Glutamatergic neuron (in vitro differentiated cells): ENCODE measurements around the gene PCDHB15. TPM values are rescaled to one million over a fixed set of nuclear protein-coding genes. Genes with fewer than 3 reads are reported as not detected.

Experiments used
- DNase-seq: peaks from one replicate; pipeline ENCODE4 v3.0.0; 2022
- H3K27ac Mint-ChIP-seq: one replicate; pipeline ENCODE4 v1.8.0; 2020; ENCODE audit warnings: mild to moderate bottlenecking, mixed read lengths, inconsistent platforms; ENCODE audit not compliant: unreplicated experiment
- H3K27me3 Mint-ChIP-seq: one replicate; pipeline ENCODE4 v1.8.0; 2020; ENCODE audit warnings: mild to moderate bottlenecking, moderate library complexity, mixed read lengths, inconsistent platforms; ENCODE audit not compliant: unreplicated experiment
- H3K36me3 Mint-ChIP-seq: one replicate; pipeline ENCODE4 v1.8.0; 2020; ENCODE audit warnings: mild to moderate bottlenecking, mixed read lengths, inconsistent platforms; ENCODE audit not compliant: unreplicated experiment
- H3K4me1 Mint-ChIP-seq: one replicate; pipeline ENCODE4 v1.8.0; 2020; ENCODE audit warnings: mild to moderate bottlenecking, low read depth, mixed read lengths, inconsistent platforms; ENCODE audit not compliant: unreplicated experiment
- H3K4me3 Mint-ChIP-seq: one replicate; pipeline ENCODE4 v1.8.0; 2020; ENCODE audit warnings: mild to moderate bottlenecking, mixed read lengths, inconsistent platforms; ENCODE audit not compliant: unreplicated experiment
- H3K9me3 Mint-ChIP-seq: one replicate; pipeline ENCODE4 v1.8.0; 2020; ENCODE audit warnings: mild to moderate bottlenecking, moderate library complexity, mixed read lengths, inconsistent platforms; ENCODE audit not compliant: unreplicated experiment
- total RNA-seq: library from RNA; stranded (reverse); fragmentation: NEBNext Ultra II Directional; extraction: Animal tissue kit (Norgen Biotek cat#: 25700); gene quantifications from one replicate; pipeline ENCODE4 v1.2.1, GENCODE V29; 2021; ENCODE audit not compliant: unreplicated experiment
- TF ChIP-seq, protein P1 (sequence below): fragments of 200-600 bp; sonication (generic); IDR thresholded peaks from one replicate; pipeline ENCODE4 v1.5.0; 2021; ENCODE audit not compliant: partially characterized antibody, unreplicated experiment

PCDHB15 gene
- total RNA-seq, 1 donor from 2014 or later: 29.5 TPM

DNA sequence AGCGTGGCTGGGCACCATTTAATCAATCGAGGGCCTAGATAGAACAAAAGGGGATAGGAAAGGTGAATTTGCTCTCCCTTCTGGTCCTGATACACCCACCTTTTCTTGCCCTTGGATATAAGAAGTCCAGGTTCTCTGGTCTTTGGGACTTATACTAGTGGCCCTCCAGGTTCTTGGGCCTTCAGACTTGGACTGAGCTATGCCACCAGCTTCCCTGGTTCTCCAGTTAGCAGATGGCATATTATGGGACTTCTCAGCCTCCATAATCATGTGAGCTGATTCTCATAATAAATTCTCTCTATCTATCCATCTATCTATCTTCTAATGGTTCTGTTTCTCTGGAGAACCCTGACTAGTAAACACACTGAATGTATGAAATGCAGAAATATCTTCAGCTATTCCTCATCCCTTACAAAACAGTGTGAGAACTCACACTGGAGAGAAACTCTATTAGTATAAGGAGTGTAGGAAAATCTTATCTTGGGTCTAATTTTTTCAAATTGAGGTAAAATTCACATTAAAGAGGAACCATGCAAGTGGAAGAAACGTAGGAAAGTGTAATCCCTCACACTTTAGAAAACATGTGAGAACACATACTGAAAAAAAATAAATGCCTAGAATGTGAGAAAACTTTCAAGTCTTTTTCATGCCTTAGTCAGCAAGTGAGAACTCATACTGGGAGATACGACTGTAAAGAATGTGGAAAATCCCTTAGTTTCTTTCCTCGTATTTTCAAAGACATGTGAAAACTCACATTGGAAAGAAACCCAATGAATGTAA is 15.5 kb downstream of the PCDHB15 start:
- H3K36me3 Mint-ChIP-seq: peaks cover 68% of the 10 kb centered on the region
- peaks cover 34% of the 10 kb centered on the region for H3K9me3 Mint-ChIP-seq
- H3K27ac Mint-ChIP-seq: no peak overlapping the region
- no peaks in the 10 kb centered on the region for H3K27me3 Mint-ChIP-seq
- H3K4me3 Mint-ChIP-seq: no peak overlapping the region
- H3K4me1 Mint-ChIP-seq: no peaks in the 10 kb centered on the region
- TF ChIP-seq, protein P1, sequence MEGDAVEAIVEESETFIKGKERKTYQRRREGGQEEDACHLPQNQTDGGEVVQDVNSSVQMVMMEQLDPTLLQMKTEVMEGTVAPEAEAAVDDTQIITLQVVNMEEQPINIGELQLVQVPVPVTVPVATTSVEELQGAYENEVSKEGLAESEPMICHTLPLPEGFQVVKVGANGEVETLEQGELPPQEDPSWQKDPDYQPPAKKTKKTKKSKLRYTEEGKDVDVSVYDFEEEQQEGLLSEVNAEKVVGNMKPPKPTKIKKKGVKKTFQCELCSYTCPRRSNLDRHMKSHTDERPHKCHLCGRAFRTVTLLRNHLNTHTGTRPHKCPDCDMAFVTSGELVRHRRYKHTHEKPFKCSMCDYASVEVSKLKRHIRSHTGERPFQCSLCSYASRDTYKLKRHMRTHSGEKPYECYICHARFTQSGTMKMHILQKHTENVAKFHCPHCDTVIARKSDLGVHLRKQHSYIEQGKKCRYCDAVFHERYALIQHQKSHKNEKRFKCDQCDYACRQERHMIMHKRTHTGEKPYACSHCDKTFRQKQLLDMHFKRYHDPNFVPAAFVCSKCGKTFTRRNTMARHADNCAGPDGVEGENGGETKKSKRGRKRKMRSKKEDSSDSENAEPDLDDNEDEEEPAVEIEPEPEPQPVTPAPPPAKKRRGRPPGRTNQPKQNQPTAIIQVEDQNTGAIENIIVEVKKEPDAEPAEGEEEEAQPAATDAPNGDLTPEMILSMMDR: no peak
- no peak for DNase-seq

DNA sequence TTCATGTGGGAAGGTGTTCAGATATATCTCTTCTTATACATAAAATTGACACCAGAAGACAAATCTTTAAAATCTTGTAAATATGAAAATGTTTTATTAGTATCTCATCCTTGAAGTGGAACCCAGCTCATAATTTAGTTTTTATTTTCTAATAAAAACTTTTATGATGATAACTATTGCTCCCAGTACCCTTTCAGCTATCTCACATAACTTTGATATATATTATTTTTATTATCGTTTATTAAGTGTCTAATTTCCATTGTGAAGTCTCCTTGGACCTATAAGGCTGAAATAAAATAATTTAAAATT is 16.0 kb downstream of the PCDHB15 start:
- H3K27ac Mint-ChIP-seq: no peak overlapping the region
- H3K4me1 Mint-ChIP-seq: no peaks in the 10 kb centered on the region
- TF ChIP-seq, protein P1: no peak
- H3K4me3 Mint-ChIP-seq: no peak overlapping the region
- peaks cover 38% of the 10 kb centered on the region for H3K9me3 Mint-ChIP-seq
- peaks cover 67% of the 10 kb centered on the region for H3K36me3 Mint-ChIP-seq
- peaks cover under 1% of the 10 kb centered on the region for H3K27me3 Mint-ChIP-seq
- no peak for DNase-seq

DNA sequence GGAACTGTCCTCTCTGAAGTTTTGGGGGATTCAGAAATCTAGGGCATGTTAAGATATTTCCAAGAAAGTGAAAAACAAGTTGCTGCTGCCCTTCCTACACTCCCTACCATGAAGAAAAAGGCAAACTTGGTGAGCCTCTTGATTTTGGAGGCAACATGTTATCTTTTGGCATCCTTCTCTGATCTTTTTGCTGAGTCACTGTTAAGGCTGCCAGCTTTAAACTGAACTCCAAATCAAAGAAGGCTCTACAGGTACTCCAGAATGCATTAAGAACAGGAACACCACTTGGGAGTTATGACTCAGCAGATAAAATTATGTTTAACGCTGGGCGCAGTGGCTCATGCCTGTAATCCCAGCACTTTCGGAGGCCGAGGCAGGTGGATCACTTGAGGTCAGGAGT is 24.0 kb downstream of the PCDHB15 start:
- peaks cover 16% of the 10 kb centered on the region for H3K9me3 Mint-ChIP-seq
- DNase-seq: no peak
- peaks cover 2% of the 10 kb centered on the region for H3K27me3 Mint-ChIP-seq
- H3K27ac Mint-ChIP-seq: no peak overlapping the region
- no peaks in the 10 kb centered on the region for H3K4me1 Mint-ChIP-seq
- H3K4me3 Mint-ChIP-seq: no peak overlapping the region
- H3K36me3 Mint-ChIP-seq: peaks cover 53% of the 10 kb centered on the region
- TF ChIP-seq, protein P1: no peak

DNA sequence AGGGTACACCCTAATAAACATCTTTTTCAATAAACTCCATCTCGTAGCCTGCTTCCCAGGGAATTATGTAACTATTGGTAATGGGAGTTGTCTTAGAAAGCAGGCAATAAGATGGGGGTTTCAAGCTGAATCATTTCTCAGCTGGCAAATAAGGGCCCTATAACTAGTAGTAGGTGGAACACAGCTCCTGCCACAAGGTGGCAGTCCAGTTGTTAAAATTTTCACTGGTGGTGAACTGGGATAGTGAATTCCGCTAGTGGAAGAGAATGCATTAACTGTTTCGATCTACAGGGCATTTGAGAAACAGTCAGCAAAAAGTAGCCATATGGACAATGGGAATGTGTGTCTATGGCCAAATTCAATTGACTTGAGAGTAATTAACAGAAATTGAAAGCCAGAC is 27.7 kb downstream of the PCDHB15 start:
- Mint-ChIP-seq H3K27me3 (no peaks in the 10 kb centered on the region), H3K9me3 (peaks cover 4% of the 10 kb centered on the region), H3K36me3 (peaks cover 40% of the 10 kb centered on the region), H3K4me1 (no peaks in the 10 kb centered on the region), H3K4me3 (no peak overlapping the region), H3K27ac (no peak overlapping the region)
- TF ChIP-seq, protein P1: no peak
- DNase-seq: no peak

DNA sequence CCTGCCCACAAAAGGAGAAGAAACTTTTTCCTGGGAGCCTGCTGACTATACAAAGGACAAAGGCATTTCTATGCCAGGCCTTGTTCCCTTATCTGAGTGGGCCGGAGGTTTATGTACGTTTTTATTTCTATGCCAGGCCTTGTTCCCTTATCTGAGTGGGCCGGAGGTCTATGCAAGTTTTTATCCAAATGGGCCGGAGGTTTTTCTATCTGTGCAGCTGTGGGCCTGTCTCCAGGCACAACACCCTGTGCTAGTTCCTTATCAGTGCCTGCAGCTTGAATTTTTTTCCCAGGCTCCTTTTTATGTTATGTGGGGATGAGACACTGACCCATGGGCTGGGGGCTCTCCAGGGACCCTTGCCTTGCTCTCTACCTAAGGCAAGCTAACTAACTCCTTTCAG is 53.2 kb downstream of the PCDHB15 start:
- peaks cover 5% of the 10 kb centered on the region for H3K36me3 Mint-ChIP-seq
- H3K4me3 Mint-ChIP-seq: no peak overlapping the region
- no peak overlapping the region for H3K27ac Mint-ChIP-seq
- TF ChIP-seq, protein P1: no peak
- no peaks in the 10 kb centered on the region for H3K4me1 Mint-ChIP-seq
- no peak for DNase-seq
- peaks cover 1% of the 10 kb centered on the region for H3K9me3 Mint-ChIP-seq
- H3K27me3 Mint-ChIP-seq: no peaks in the 10 kb centered on the region
